BJ (cell line): ENCODE data around the gene XRCC5. TPM values are rescaled to one million over a fixed set of nuclear protein-coding genes. Genes with fewer than 3 reads are reported as not detected.

ENCODE experiments used
- CTCF ChIA-PET: fragments of 350-600 bp; formaldehyde crosslinking; extraction: SDS; loops from one replicate; lab custom pipeline; 2021; ENCODE audit warnings: antibody characterized with exemption, inconsistent platforms; lab: Yijun Ruan, JAX
- POLR2A ChIA-PET: fragments of 300-600 bp; sonication (Branson Sonifier 250); formaldehyde crosslinking; extraction: SDS; loops from one replicate; lab custom pipeline; 2021; ENCODE audit warnings: antibody characterized with exemption; lab: Charles Lee
- DNase-seq: peaks from one replicate; pipeline ENCODE4 v3.0.0-alpha.2; 2011; ENCODE audit warnings: low read depth
- H3K27me3 ChIP-seq: 2 replicates; pipeline ENCODE4 v1.6.0; 2011; ENCODE audit warnings: low read length; ENCODE audit not compliant: control insufficient read depth, insufficient read depth
- H3K36me3 ChIP-seq: 2 replicates; pipeline ENCODE4 v1.5.1; 2011; ENCODE audit warnings: low read length; ENCODE audit not compliant: control insufficient read depth, insufficient read depth
- H3K4me3 ChIP-seq: 2 replicates; pipeline ENCODE4 v1.5.1; 2011; ENCODE audit warnings: low read depth, mild to moderate bottlenecking, control low read depth, low read length
- polyA plus RNA-seq: library from polyadenylated mRNA; depleted of rRNA; stranded (reverse); fragments of >200 nt; gene quantifications from 2 replicates; pipeline ENCODE4 v1.2.3, GENCODE V29; 2011
- TF ChIP-seq, protein P1 (sequence below): IDR thresholded peaks from 2 replicates; pipeline ENCODE4 v1.5.1; 2011; ENCODE audit warnings: low read depth, mild to moderate bottlenecking, control low read depth, inconsistent platforms, low read length, moderate library complexity; ENCODE audit not compliant: insufficient read depth

Gene XRCC5
- polyA plus RNA-seq, 1 experiment = 252 TPM

DNA sequence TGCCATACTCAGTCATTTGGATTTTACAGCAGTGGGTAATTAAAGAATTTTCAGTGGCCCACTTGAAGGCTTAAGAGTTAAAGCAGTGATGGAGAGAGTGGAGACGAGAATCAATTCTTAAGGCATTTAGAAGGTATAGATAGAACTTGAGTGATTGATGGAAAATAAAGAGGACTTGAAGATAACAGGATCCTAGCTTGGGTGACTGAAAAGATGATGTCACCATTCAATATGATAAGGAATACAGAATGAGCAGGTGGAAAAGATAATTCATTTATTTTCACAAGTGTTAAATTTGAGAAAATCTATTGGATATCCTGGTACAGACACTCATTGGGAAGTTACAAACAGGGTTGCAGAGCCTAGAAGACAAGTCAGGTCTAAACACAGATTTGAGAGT lies 35.2 kb downstream of the XRCC5 start:
- TF ChIP-seq, protein P1, sequence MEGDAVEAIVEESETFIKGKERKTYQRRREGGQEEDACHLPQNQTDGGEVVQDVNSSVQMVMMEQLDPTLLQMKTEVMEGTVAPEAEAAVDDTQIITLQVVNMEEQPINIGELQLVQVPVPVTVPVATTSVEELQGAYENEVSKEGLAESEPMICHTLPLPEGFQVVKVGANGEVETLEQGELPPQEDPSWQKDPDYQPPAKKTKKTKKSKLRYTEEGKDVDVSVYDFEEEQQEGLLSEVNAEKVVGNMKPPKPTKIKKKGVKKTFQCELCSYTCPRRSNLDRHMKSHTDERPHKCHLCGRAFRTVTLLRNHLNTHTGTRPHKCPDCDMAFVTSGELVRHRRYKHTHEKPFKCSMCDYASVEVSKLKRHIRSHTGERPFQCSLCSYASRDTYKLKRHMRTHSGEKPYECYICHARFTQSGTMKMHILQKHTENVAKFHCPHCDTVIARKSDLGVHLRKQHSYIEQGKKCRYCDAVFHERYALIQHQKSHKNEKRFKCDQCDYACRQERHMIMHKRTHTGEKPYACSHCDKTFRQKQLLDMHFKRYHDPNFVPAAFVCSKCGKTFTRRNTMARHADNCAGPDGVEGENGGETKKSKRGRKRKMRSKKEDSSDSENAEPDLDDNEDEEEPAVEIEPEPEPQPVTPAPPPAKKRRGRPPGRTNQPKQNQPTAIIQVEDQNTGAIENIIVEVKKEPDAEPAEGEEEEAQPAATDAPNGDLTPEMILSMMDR = no peak
- DNase-seq = no peak
- Histone ChIP-seq H3K36me3 (peaks cover 14% of the 10 kb centered on the region), H3K4me3 (no peak overlapping the region), H3K27me3 (no peaks in the 10 kb centered on the region)
- CTCF ChIA-PET = no interaction called here
- POLR2A ChIA-PET = no interaction called here

DNA sequence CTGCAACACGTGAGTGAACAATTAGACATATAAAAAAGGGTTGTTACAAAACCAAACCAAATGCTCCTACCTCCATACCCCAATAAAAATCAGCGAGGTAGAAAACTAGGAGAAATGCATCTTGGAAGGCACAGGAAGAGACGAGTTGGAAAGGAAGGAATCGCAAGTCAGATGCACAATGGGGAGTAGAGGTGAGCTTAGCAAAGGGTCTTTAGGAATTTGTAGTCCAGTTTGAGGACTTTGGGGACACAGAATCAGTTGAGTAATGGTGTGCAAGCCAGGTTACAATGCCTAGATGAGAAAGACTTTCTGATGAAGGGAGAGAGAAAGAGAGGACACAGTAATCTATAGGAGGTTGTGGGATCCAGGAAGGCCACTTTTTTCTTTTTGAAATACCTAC lies 35.7 kb downstream of the XRCC5 start:
- Histone ChIP-seq H3K4me3 (no peak overlapping the region), H3K36me3 (peaks cover 14% of the 10 kb centered on the region), H3K27me3 (no peaks in the 10 kb centered on the region)
- CTCF ChIA-PET = no interaction called here
- POLR2A ChIA-PET = no interaction called here
- TF ChIP-seq, protein P1 = no peak
- DNase-seq = no peak

DNA sequence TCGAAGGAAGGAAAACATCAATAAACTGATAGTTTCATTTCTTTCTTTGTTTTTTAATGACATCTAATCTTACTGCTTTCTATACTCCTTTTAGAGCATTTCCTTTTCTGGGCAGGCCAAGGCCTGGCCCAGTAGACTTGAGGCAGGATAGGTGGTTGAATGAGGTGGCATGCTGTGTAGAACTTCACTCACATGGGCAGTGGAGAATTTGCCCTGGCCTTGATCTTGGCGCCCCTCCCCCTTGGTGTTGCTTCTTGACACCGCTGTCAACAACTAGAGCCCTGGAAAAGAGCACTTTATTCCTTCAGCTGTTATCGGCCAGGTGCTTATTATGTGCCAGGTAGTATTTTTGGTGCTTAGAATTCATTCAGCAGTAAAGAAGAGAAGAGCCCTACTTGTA lies 37.4 kb downstream of the XRCC5 start:
- TF ChIP-seq, protein P1 = no peak
- Histone ChIP-seq H3K36me3 (peaks cover 17% of the 10 kb centered on the region), H3K27me3 (no peaks in the 10 kb centered on the region), H3K4me3 (no peak overlapping the region)
- DNase-seq = no peak
- CTCF ChIA-PET = interaction anchor here (1.4 kb wide), 1 partner anchor 36 kb away, joined by 4 read pairs; no protein-coding TSS in a partner anchor
- POLR2A ChIA-PET = no interaction called here

DNA sequence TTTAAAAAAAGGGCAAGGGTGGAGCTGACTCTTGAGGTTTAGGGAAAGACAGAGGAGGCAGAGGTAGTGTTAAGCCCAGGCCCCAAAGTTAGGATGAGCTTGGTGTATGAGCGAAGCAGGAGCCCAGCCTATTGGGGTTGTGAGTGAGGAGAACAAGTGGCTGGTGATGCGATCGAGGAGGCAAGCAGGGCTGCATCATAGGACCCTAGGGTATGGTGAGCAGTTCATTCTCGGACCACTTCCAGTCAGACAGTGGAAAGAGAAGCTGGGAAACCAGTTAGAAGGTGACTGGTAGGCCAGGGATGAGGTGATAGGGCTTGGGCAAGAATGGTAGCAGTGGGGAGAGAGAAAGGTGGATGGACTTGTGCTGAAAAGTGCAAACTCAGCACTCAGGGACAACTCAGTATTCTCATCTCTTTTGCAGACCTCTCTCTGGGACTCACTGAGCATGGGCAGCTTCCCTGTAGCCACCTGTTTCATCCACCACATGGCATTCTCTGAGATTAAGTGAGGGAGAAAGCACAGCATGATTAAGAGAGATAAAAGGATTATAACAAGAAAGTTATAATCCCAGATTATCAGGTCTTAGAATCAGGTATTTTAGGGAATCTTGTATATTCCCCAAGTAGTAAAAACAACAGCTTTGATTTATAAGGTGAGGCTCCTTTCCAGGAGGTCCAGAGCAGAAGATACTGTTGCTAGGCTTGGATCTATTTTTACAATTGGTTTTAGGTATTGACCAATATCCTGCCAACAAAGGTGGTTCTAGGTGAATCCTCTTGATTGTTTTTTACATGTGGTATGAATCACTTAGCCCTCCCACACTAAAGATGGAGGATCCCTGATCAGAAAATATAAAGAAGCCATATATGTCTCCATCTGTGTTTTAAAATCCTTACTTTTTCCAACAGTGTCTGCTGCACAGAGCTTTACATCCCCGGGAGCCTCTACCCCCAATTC lies 38.3 kb downstream of the XRCC5 start:
- TF ChIP-seq, protein P1 = no peak
- DNase-seq = no peak
- ChIA-PET CTCF (interaction anchor here (0.6 to 1.4 kb wide), 2 partner anchors 37 to 114 kb away, joined by 3 to 4 read pairs; no protein-coding TSS in a partner anchor), POLR2A (no interaction called here)
- no peaks in the 10 kb centered on the region for H3K27me3 ChIP-seq
- H3K4me3 ChIP-seq = no peak overlapping the region
- peaks cover 16% of the 10 kb centered on the region for H3K36me3 ChIP-seq

DNA sequence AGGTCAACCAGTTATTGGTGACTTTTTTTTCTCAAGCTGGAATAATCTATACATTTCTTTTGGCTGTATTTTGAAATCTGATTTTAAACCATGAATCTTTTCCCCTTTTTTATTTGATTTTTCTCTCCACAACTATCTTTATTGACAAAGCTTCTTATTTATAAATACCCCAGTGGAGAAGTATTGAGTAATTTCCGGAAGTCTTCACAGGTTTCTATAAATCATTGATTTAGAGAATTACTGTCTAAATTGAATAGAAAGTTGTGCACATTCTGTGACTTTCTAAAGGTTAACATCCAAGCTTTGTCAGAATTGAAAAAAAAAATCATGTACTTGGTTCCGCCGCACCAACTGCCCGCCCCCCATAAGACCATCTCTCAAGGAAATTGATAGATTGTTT lies 39.8 kb downstream of the XRCC5 start:
- POLR2A ChIA-PET = interaction anchor here (0.6 kb wide), 1 partner anchor 223 kb away, joined by 3 read pairs; the partner anchor contains the start of gene MARCHF4
- TF ChIP-seq, protein P1 = no peak
- Histone ChIP-seq H3K36me3 (peaks cover 14% of the 10 kb centered on the region), H3K4me3 (no peak overlapping the region), H3K27me3 (no peaks in the 10 kb centered on the region)
- no peak for DNase-seq
- CTCF ChIA-PET = interaction anchor here (0.7 kb wide), 1 partner anchor 19 kb away, joined by 3 read pairs; no protein-coding TSS in a partner anchor
